HUDEP-2 (cell line): ENCODE measurements around the gene NANOS1.

Source experiments
- DNase-seq, 76 experiments: peaks; one replicate each; lab custom pipeline; 2025; ENCODE audit not compliant: unreplicated experiment in 76 of 76; lab: John Stamatoyannopoulos, UW

Gene NANOS1

GRCh38 chr10:119055472-119055871, 26.0 kb downstream of the NANOS1 start:
- DNase-seq: no peak

- no peak for DNase-seq
Measured at GRCh38 chr10:119058010-119058409, 28.5 kb downstream of the NANOS1 start.

- no peak for DNase-seq
Measured at GRCh38 chr10:119059557-119059956, 30.0 kb downstream of the NANOS1 start.

- no peak for DNase-seq
Measured at GRCh38 chr10:119060107-119060506, 30.6 kb downstream of the NANOS1 start.

- no peak for DNase-seq
Measured at GRCh38 chr10:119061352-119061751, 31.8 kb downstream of the NANOS1 start.

- DNase-seq: no peak
Measured at GRCh38 chr10:119061926-119062325, 32.4 kb downstream of the NANOS1 start.

- DNase-seq: no peak
Measured at GRCh38 chr10:119070395-119071165, 41.1 kb downstream of the NANOS1 start.

- no peak for DNase-seq
Measured at GRCh38 chr10:119073584-119073983, 44.1 kb downstream of the NANOS1 start.

GRCh38 chr10:119078422-119079179, 49.1 kb downstream of the NANOS1 start:
- no peak for DNase-seq

- DNase-seq: peak in 69 of 76 experiments; percentile 6 to 70 (median 51)
Measured at GRCh38 chr10:119079599-119080520, 50.3 kb downstream of the NANOS1 start.

GRCh38 chr10:119080521-119081259, 51.2 kb downstream of the NANOS1 start, which contains the start of gene EIF3A:
Gene EIF3A, minus strand, starts transcription at chr10:119080817. Its CDS starts 141 bp downstream, at chr10:119080676.
- DNase-seq: peak in 75 of 76 experiments; percentile 16 to 93 (median 83)
